ENCODE results near the gene ERGIC1.
A peak's percentile ranks its signal among the peaks of the same experiment; 100 is the strongest.

The ERGIC1 gene

DNA sequence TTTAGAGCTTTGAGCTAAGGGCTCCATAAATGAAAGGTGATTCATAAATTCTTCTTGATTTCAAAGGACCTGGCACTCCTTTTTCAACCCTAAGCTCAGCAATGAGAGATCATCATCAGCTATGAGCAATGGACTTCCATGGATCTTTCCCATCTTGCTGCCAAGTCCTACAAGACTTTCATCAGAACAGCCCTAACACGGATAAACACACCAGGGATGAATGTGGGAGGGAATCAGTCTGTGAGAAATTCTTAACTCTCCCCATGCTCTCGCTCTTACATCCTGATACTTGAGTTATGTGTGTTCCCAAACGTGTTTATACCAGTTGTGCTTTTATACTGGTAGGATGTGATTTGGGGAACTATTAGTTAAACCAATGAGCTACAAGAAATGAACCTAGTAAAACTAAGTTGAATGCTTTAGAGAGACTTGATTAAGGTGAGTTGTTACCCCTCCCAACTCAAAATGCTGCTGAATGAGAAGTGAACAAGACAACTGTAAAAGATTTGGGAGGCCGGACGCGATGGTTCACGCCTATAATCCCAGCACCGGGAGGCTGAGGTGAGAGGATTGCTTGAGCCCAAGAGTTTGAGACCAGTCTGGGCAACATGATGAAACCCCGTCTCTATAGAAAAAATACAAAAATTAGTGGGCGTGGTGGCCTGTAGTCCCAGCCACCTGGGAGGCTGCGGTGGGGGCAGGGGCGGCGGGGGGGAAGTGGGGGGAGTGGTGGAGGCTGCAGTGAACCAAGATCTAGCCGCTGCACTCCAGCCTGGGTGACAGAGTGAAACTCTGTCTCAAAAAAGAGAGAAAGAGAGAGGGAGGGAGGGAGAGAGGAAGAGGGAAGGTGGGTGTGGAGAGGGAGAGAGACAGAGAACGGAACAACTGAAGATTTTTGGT, 120.0 kb downstream of the ERGIC1 start:
- no peak for DNase-seq

DNA sequence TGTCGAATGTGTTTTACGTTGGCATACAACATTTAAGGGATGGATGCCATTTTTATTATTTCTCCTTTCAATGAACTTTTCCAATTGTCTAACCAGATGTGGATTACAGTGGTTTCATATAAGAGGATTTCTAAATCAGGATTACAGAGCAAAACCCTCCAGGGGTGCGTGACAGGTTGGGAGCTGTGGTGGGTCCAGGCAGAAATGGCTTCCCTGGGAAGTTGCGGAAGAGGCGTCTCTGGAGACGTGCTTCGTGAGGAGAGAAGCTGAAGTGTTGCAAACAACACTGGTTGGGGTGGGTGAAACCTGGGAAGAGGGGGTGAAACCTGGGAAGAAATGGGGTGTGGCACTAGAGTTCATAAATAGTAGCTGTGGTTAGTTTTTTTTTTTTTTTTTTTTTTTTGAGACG, 120.7 kb downstream of the ERGIC1 start:
- DNase-seq = no peak

DNA sequence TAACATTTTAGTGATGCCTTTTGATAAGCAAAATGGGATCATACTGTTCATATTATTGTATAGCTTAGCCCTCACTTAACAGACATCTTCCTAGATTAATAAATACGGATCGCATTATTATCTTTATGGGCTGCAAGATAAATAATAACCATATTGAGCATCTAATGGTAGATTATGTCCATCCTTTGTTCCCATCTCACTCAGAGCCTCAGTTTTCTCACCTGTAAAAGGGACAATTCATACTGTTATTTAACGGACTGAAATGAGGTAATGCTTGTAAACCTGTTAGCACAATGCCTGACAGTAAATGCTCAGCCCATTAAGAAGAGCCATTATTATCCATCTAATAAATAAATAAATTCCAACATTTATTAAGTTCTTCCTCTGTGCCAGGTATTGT, 122.2 kb downstream of the ERGIC1 start:
- no peak for DNase-seq

DNA sequence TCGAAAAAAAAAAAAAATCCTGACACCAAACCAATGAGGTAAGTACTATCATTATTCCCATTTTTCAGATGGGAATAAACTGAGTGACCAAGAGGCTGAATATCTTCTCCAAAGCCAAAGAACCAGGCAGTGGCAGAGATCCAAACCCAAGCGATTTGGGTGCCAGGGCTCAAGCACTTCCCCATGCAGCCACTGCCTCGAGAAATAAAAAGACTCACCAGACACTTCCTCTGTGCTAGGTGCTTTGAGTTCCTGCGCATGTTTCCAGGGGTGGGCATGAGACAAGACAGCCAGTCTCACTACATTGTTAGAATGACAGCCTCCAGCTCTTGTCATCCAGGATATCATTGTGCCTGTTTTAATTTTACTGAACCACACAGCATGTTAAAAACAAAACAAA, 122.9 kb downstream of the ERGIC1 start:
- no peak for DNase-seq

DNA sequence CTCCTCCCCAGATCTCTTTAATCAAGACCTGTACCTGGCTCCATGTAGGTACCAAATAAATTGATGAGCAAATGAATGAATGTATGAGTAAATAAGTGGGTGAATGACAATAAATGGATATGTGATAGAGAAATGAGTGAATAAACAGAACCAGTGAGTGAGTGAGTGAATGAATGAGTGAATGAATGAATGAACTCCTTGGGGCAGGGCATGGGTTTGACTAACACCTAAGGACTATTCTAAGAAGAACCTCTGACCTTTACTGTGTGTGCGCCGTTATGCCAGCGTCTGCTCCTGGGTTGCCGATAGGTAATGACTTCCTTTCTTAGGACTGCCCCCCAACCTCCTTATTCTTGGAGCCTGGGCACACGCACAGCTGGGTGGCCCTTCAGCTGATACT, 123.4 kb downstream of the ERGIC1 start:
- DNase-seq = no peak

DNA sequence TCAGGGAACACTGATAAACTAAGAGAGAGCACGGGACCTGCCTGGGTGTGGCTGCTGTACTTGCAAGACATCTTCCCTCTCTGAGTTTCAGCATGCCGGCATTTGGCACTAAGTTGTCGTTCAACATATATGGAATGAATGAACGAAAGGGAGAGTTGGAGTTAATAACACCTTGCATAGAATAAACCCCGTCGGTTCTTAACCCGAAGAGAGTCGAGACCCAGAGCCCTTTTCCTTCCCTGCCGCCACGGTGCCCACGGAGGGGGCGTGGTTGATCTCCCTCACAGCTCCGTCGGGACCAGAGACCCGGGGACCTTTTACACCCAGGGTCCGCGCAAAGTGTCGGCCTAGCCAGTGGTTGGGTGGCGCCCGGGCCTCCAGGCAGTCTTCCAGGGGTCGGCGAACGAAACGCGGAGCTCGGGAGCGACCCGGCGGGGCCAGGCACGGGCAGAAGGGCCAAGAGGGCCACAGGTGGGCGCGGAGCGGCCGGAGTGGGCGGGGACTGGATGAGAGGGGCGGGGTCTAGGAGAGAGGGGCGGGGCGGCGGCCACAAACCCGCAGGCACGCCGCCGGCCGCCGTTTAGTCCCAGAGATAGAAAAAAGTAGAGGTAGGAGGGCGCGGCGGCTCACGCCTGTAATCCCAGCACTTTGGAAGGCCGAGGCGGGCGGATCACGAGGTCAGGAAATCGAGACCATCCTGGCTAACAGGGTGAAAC, 124.4 kb downstream of the ERGIC1 start:
- peak; percentile 68 for DNase-seq

DNA sequence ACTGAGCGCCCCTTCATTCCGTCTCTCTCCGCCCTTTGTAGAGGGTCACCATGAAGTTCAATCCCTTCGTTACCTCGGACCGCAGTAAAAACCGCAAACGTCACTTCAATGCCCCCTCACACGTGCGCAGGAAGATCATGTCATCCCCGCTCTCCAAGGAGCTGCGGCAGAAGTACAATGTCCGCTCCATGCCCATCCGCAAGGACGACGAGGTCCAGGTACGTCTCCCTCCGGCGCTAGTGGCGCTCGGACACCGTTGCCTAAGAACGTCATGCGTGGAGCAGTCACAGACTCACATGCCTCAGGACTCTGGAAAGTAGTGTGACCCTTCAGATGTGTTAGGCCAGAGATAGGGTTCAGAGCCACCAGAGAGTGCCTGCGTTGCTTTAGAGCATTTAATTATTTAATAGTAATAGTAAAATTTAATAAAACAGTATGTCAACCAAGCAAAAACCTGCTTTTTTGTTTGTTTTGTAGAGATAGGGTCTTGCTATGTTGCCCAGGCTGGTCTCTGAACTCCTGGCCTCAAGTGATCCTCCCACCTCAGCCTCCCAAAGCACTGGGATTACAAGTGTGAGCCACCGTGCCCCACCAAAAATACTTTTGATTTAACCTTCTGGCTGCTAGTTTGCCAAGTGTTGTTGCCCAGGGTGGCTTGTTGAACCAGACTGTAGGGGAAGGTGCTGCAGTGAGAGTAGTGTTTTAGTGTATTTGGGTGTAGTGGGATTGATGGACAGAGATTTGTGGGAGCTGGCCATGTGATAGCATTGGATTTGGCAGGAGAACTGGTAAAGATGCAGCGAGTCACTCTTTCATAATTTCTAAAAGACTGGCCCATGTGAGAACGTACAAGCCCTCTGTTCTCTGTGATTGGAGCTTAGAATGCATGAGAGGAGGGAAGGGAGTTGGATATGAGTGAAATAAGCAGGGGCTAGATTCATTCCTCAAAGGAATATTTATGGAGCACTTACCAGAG, 126.1 kb downstream of the ERGIC1 start:
- no peak for DNase-seq

DNA sequence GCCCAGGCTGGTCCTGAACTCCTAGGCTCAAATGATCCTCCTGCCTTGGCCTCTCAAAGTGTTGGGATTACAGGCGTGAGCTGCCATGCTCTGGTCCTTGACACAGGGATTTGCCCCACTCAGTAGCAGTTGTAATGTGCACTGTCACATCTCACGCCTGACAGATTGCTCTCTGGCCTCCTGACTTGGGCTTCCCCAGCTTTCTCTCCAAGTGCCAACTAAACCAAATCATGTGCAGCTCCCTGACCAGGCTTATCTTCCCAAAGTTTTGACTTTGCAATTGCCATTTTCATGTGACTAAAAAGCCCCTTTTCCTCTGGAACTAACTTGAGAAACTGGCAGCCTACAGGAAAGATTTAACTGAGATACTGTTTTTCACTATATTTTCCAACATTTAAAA, 135.9 kb downstream of the ERGIC1 start:
- no peak for DNase-seq

DNA sequence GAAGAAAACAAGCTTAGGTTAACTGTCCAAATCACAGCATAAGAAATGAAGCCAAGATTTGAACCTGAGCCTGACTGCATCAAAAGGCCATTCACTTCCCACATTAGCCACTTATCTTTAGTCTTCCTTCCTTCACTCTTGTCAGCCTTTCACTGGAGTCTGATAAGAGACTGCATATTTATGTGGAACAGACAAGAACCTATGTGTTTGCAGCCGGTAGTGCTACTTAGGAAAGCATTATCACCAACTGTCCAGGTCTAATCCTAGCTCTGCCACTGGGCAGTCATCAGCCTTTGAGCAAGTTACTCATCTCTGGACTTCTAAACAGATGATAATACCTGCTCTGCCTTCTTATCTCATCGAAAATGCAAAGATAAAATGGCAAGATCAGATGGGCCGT, 137.4 kb downstream of the ERGIC1 start:
- no peak for DNase-seq

DNA sequence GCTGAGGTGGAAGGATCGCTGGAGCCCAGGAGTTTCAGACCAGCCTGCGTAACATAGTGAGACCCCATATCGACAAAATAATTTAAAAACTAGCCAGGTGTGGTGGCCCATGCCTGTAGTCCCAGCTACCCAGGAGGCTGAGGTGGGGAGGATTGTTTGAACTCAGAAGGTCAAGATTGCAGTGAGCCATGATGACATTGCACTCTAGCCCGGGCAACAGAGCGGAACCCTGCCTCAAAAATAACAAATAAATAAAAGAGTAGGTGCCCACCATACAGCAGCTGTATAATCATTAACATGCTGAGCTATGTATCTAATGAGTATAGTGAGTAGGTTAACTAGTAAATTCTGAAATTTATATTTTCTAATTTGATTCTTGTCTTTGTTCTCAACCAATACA, 138.5 kb downstream of the ERGIC1 start:
- no peak for DNase-seq

DNA sequence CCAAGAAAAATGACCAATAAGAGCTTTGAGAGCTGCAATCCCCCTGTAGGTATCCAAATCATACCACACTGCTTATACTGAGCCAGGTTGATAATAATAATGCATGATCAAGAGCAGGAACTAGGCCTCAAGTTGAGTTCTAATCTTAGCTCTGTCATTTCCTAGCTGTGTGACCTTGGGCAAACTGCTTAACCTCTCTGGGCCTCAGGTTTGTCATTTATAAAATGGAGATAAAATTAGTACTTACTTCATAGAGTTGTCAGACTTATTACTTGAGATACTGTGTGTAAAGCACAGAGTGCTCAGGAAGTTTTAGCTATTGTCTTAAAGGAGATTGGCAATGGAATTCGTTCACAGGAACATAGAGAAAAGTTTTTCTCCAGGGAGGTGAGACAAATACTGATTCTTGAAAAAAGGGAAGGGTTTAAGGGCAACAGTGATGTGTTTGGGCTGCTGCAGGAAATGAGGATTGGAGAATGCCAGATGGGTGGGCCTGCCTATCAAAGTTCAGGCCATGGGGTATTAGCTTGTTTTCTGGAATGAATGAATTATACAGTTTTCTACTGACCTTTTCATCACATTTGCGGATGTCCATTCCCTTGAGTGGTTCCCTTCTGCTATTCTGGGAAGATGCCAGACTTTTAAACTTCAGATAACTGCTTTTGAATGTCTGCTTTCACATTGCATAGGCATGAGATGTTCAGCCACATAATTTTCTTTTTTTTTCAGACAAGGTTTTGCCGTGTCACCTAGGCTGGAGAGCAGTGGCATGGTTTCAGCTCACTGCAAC, 139.3 kb downstream of the ERGIC1 start:
- no peak for DNase-seq

DNA sequence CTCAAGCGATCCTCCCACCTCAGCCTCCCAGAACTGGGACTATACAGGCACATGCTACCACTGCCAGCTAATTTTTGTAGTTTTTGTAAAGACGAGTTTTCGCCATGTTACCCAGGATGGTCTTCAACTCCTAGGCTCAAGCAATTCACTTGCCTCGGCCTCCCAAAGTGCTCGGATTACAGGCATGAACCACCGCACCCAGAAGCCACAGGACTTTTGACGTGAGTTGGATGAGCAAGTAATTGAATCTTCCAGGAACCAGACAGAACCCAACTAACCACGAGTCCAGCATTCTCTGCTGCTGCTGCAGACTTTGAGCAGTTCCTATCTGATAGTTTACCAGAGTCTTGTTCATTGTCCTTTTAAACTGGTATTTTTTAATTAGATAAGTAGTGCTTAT, 139.9 kb downstream of the ERGIC1 start:
- no peak for DNase-seq

DNA sequence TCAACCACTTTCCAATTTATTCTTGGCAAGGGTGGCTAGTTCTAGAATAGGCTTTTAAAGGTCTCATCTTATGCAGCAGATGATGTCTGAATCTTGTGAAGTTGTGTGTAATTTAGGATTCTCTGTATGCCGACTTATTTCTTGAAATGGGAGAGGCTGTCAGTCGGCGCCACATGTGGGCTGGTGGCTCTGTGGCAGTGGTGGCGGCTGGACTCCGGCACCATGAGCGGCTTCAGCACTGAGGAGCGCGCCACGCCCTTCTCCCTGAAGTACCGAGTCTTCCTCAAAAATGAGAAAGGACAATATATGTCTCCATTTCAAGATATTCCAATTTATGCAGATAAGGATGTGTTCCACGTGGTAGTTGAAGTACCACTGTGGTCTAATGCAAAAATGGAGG, 141.2 kb downstream of the ERGIC1 start:
- DNase-seq = no peak

DNA sequence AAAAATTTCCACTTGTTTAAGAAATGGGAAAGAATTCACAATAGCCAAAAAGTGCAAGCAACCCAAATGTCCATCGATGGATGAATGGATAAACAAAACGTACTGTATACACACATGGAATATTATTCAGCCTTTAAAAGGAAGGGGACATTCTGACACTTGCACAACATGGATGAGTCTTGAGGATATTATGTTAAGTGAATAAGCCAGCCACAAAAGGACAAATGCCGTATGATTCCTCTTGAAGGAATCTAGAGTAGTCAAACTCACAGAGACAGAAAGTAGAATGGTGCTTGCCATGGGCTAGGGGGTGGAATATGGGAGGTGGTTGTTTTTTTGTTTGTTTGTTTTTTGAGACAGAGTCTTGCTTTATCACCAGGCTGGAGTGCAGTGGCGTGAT, 145.7 kb downstream of the ERGIC1 start:
- DNase-seq = no peak

DNA sequence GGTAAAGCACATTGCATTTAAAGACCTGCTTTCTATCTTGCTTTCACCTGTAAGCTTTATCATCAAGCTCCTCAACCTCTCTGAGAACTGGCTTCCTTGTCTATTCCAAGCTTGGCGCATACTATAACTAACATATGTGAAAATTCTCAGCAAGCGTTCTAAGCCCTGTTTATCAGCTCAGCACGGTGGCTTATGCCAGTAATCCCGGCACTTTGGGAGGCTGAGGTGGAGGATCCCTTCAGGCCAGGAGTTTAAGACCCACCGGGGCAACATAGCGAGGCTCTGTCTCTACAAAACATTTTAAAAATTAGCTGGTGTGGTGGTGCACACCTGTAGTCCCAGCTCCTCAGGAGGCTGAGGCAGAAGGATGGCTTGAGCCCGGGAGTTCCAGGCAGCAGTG, 147.9 kb downstream of the ERGIC1 start:
- no peak for DNase-seq

DNA sequence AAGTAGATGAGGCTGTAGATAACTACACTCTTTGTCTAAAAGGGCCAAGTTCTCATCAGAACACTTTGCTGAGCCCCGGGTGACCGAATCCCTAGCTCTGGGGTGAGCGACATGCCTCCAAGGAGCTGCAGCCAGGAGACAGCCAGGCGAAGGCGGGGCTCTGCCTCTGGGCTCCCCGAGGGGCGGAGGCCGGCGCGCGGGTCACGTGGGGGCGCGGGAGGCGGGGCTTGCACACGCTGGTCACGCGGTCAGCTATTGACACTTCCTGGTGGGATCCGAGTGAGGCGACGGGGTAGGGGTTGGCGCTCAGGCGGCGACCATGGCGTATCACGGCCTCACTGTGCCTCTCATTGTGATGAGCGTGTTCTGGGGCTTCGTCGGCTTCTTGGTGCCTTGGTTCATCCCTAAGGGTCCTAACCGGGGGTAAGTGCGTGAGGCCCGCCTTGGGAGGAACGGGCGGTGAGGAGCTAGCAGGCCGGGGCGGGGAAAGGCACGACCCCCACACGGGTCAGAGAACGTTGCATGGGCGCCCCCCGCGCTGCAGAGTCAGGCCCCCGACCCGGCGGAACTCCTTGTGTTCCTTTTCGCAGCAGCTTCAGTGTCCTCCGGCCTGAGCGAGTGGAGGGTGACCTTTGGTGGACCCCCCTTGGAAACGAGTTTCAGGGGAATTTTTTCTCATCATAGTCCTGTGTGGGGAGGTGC, 149.6 kb downstream of the ERGIC1 start, which contains the start of gene ATP6V0E1:
Gene ATP6V0E1 (plus strand): TSS at position 230 of the 702 bp plus-strand sequence. CDS start 90 bp downstream, at position 320.
- DNase-seq = peak; percentile 95

DNA sequence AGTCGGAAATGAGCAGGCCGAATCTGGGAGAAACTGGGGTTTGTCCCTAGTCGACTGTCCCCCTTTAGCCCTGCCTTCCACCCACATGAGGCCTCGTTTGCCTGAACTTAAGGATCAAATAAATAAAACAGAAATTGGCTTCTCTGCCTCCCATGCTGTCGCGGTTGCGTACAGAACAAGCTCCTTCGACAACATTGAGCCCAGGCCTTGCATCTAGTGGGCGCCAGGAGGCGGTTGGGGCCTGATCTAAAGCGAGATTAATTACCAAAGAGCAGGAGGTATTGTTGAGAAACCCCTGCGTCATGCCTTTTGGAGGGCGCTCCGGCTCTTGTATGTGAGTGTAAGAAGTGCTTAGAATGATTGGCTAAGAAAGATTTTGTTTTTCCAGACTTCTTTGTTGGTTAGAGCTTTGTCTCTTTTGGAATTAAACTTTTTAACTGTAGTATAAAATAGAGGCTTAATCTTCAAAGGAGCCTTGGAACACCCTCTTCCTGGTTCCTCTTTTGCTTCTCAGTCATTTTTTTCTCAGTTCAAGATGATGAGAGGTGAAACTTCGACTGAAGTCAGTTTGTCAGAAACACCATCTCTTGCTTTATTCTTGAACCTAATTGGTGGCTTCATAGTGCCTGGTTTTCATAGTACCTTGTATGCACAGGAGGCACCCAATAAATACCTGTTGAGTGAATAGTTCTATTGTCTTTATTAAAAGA, 150.3 kb downstream of the ERGIC1 start:
- DNase-seq = peak; percentile 73

DNA sequence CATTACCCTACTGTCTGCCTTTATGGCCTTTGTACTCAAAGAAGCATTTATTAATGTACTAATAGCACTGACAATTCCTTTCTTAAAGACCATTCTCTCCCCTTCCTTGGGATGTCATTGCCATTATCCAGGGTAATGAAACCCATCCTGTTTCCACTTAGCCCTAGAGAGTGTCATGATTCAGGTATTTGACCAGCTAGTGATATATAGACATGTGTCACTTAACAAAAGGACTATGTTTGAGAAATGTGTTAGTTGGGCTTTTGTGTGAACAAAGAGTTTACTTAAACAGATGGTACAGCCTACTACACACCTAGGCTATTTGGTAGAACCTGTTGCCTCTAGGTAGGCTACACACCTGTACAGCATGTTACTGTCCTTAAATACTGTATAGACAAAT, 151.5 kb downstream of the ERGIC1 start:
- no peak for DNase-seq

DNA sequence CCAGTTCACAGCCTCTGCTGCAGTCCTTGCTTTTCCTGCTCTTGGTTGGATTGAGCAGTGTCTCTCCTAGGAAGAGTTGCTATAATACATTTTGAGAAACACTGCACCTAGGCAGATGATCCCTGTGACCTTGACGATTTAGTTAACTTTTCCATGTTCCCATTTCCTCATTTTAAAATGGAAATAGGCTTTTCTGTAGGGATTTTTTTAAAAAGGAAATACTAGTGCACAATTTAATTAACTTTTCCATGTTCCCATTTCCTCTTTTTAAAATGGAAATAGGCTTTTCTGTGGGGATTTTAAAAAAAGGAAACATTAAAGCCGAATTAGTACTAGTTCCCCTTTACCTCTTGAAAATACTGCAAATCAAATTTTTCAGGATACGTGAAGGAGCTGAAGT, 154.2 kb downstream of the ERGIC1 start:
- DNase-seq = no peak

DNA sequence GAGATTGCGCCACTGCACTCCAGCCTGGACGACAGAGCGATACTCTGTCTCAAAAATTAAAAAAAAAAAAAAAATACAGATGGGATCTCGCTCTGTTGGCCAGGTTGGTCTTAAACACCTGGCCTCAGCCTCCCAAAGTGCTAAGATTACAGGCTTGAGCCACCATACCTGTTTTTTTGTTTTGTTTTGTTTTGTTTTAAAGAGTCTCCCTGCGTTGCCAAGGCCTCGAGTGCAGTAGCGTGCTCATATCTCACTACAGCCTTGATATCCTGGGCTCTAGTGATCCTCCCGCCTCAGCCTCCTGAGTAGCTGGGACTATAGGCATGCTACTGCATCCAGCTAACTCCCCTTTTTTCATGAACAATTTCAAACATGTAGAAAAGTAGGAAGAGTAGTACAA, 156.7 kb downstream of the ERGIC1 start:
- DNase-seq = no peak

DNA sequence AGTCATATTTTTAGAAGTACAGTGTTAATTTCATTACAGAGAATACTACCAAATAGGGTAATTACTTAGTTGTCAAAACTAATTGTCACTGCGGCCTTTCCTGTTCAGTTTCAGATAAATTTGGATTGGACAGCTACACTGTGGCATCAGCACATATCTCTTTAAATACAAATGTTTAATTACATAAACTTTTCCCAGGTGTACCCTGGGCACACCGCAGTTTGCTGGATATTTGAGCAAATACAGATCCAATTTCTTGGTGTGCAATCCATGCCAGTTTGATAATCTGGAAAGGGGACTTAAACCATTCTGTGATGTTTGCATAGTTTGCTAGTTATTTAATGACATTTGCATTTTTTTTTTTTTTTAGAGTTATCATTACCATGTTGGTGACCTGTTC, 160.4 kb downstream of the ERGIC1 start:
- no peak for DNase-seq

Data from stimulated activated CD4-positive, alpha-beta T cell treated with anti-CD3 and anti-CD28 coated beads, Interleukin-4, amount 100 ng/mL, for 1 hour (primary cell).